Measurements from ENCODE around the gene MASP2. TPM values are rescaled to one million over a fixed set of nuclear protein-coding genes. Genes with fewer than 3 reads are reported as not detected.

Gene MASP2
- total and polyA plus RNA-seq, 2 experiments from 2014 or later, result 0.16 TPM; not detected in 1

- H3K27ac ChIP-seq, result peak overlapping the region; percentile 69
- no peak overlapping the region for H3K4me3 ChIP-seq
- H3K9me3 ChIP-seq (ENCODE audit: low read depth), result no peaks in the 10 kb centered on the region
- H3K9me2 ChIP-seq (ENCODE audit: insufficient read depth), result no peaks in the 10 kb centered on the region
- H3K27me3 ChIP-seq (replicated peaks; ENCODE audit: insufficient read depth), result no peaks in the 10 kb centered on the region
- 27 to 31% methylated on average over 3 of the region's 3 CpGs for WGBS, 2 experiments (ENCODE audit: low coverage in 1 of 2, low lambda C conversion rate in 2 of 2, missing lambda C conversion rate in 2 of 2)
- no peaks in the 10 kb centered on the region for H4K20me1 ChIP-seq (ENCODE audit: insufficient read depth)
- in situ Hi-C loops (cut with MboI), result no loop called here
- DNase-seq, result peak; percentile 84
- peaks cover 23% of the 10 kb centered on the region for H3K36me3 ChIP-seq (ENCODE audit: low read depth)
- no peak overlapping the region for H3K4me2 ChIP-seq (ENCODE audit: unreplicated experiment)
- H3K79me2 ChIP-seq (ENCODE audit: insufficient read depth), result peaks cover 33% of the 10 kb centered on the region
- H3F3A ChIP-seq (ENCODE audit: insufficient read depth), result peaks cover 27% of the 10 kb centered on the region
- H3K4me1 ChIP-seq (ENCODE audit: insufficient read depth), result peaks cover 14% of the 10 kb centered on the region
- H2AFZ ChIP-seq, result no peak overlapping the region
- H3K9ac ChIP-seq, result peak overlapping the region; percentile 33; the same call in 1 of the 2 replicates
- 0 out of 2 replicates have a peak, but pooled peaks have one; percentile 71 for TF ChIP-seq EZH2phosphoT487 (IDR thresholded peaks at IDR 0.05; ENCODE audit: insufficient read depth, low read depth)
- no peak for TF ChIP-seq EZH2 (IDR thresholded peaks at IDR 0.05; ENCODE audit: insufficient read depth, poor library complexity, severe bottlenecking)
Measured at GRCh38 chr1:11062965-11063401, 15.9 kb upstream of the MASP2 start.

GRCh38 chr1:11061652-11062365, 14.8 kb upstream of the MASP2 start:
- peaks cover 14% of the 10 kb centered on the region for H3K4me1 ChIP-seq (ENCODE audit: insufficient read depth)
- no peak overlapping the region for H3K9ac ChIP-seq
- H4K20me1 ChIP-seq (ENCODE audit: insufficient read depth), result no peaks in the 10 kb centered on the region
- in situ Hi-C loops (cut with MboI), result no loop called here
- no peaks in the 10 kb centered on the region for H3K9me2 ChIP-seq (ENCODE audit: insufficient read depth)
- H2AFZ ChIP-seq, result no peak overlapping the region
- peaks cover 19% of the 10 kb centered on the region for H3K36me3 ChIP-seq (ENCODE audit: low read depth)
- no peak for DNase-seq
- H3F3A ChIP-seq (ENCODE audit: insufficient read depth), result peaks cover 30% of the 10 kb centered on the region
- H3K27ac ChIP-seq, result no peak overlapping the region
- no peak overlapping the region for H3K4me3 ChIP-seq
- H3K27me3 ChIP-seq (replicated peaks; ENCODE audit: insufficient read depth), result no peaks in the 10 kb centered on the region
- WGBS, 2 experiments (ENCODE audit: low coverage in 1 of 2, low lambda C conversion rate in 2 of 2, missing lambda C conversion rate in 2 of 2), result 86 to 92% methylated on average over 5 of the region's 5 CpGs
- H3K9me3 ChIP-seq (ENCODE audit: low read depth), result no peaks in the 10 kb centered on the region
- peaks cover 40% of the 10 kb centered on the region for H3K79me2 ChIP-seq (ENCODE audit: insufficient read depth)
- TF ChIP-seq EZH2phosphoT487 (IDR thresholded peaks at IDR 0.05; ENCODE audit: insufficient read depth, low read depth) (no peak), EZH2 (IDR thresholded peaks at IDR 0.05; ENCODE audit: insufficient read depth, poor library complexity, severe bottlenecking) (no peak)
- H3K4me2 ChIP-seq (ENCODE audit: unreplicated experiment), result no peak overlapping the region

- TF ChIP-seq EZH2 (IDR thresholded peaks at IDR 0.05; ENCODE audit: insufficient read depth, poor library complexity, severe bottlenecking), result no peak
- TF ChIP-seq EZH2phosphoT487 (IDR thresholded peaks at IDR 0.05; ENCODE audit: insufficient read depth, low read depth), result no peak
- Histone ChIP-seq H4K20me1 (ENCODE audit: insufficient read depth) (no peaks in the 10 kb centered on the region), H3K27me3 (replicated peaks; ENCODE audit: insufficient read depth) (no peaks in the 10 kb centered on the region), H3F3A (ENCODE audit: insufficient read depth) (peaks cover 35% of the 10 kb centered on the region), H3K9me2 (ENCODE audit: insufficient read depth) (no peaks in the 10 kb centered on the region), H3K4me1 (ENCODE audit: insufficient read depth) (peaks cover 14% of the 10 kb centered on the region), H3K36me3 (ENCODE audit: low read depth) (peaks cover 8% of the 10 kb centered on the region; the same call in 1 of the 2 replicates), H3K4me2 (ENCODE audit: unreplicated experiment) (peak within 1 kb of the TSS; percentile 93), H3K27ac (peak within 1 kb of the TSS; percentile 68), H3K79me2 (ENCODE audit: insufficient read depth) (peaks cover 40% of the 10 kb centered on the region), H3K9me3 (ENCODE audit: low read depth) (no peaks in the 10 kb centered on the region), H2AFZ (peak within 1 kb of the TSS; percentile 89), H3K4me3 (peak within 1 kb of the TSS; percentile 85), H3K9ac (peak within 1 kb of the TSS; percentile 89)
- 1% methylated on average over 42 to 47 of the region's 83 CpGs for WGBS, 2 experiments (ENCODE audit: low coverage in 1 of 2, low lambda C conversion rate in 2 of 2, missing lambda C conversion rate in 2 of 2)
- peak; percentile 98 for DNase-seq
- in situ Hi-C loops (cut with MboI), result no loop called here
Measured at GRCh38 chr1:11059968-11060830, 13.2 kb upstream of the MASP2 start, which contains the start of gene SRM. TSS of gene SRM (minus strand) at chr1:11060018. CDS start at chr1:11059943, 75 bp downstream.

All from GM23248 (cell line).